H7 (cell line): ENCODE results near the gene PALD1. TPM values are rescaled to one million over a fixed set of nuclear protein-coding genes. Genes with fewer than 3 reads are reported as not detected.
"Not testable (repeated sequence)": the region's sequence is repeated elsewhere in the genome, so short reads cannot be mapped to it uniquely, and the experiment has no call there.

Experiments used
- DNase-seq: peaks from one replicate; pipeline ENCODE4 v3.0.0; 2012
- H3K27me3 ChIP-seq: 2 replicates; pipeline ENCODE4 v1.6.0; 2011; ENCODE audit warnings: mild to moderate bottlenecking, low read length; ENCODE audit not compliant: control insufficient read depth, insufficient read depth
- H3K36me3 ChIP-seq: replicated peaks from 2 replicates; pipeline ENCODE4 v1.5.1; 2011; ENCODE audit warnings: low read length; ENCODE audit not compliant: control insufficient read depth, insufficient read depth
- H3K4me3 ChIP-seq: 2 replicates; pipeline ENCODE4 v1.5.1; 2011; ENCODE audit warnings: low read depth, mild to moderate bottlenecking, control low read depth, low read length, moderate library complexity; ENCODE audit not compliant: insufficient read depth
- total RNA-seq: library from RNA; depleted of rRNA; stranded (reverse); fragments of >200 nt; shearing (Covaris generic); gene quantifications from 2 replicates; pipeline ENCODE4 v1.2.3, GENCODE V29; 2014

The PALD1 gene
- total RNA-seq, 1 experiment from 2014 or later, result 51.9 TPM

DNA sequence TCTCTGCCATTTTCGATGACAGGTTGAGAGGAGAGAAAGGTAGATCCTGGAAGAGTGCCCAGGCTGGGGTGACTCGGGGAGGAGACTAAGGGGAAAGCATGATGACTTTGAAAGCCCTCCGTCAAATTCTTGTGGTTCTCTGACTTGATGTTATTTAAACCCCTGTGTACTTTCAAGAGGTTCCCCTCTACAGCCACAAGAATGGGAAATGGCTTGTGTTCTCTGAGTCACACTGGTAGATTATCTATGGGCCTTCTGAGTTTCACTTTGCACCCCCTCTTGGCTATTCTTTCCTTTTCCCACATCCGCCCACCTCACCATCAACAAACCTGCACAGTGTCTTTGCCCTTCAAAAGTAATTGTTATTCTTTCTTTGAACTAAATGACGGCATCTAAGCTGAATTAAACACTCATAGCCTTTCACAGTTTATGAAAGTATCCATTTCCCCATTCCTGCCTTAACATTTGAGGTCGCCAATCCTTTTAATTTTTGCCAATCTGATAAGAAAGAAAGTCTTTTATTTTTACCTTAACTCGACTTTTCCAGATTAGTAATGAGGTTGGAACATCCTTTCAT, 99.9 kb downstream of the PALD1 start:
- no peak for DNase-seq
- H3K36me3 ChIP-seq, result no peaks in the 10 kb centered on the region
- no peak overlapping the region for H3K4me3 ChIP-seq
- no peaks in the 10 kb centered on the region for H3K27me3 ChIP-seq

DNA sequence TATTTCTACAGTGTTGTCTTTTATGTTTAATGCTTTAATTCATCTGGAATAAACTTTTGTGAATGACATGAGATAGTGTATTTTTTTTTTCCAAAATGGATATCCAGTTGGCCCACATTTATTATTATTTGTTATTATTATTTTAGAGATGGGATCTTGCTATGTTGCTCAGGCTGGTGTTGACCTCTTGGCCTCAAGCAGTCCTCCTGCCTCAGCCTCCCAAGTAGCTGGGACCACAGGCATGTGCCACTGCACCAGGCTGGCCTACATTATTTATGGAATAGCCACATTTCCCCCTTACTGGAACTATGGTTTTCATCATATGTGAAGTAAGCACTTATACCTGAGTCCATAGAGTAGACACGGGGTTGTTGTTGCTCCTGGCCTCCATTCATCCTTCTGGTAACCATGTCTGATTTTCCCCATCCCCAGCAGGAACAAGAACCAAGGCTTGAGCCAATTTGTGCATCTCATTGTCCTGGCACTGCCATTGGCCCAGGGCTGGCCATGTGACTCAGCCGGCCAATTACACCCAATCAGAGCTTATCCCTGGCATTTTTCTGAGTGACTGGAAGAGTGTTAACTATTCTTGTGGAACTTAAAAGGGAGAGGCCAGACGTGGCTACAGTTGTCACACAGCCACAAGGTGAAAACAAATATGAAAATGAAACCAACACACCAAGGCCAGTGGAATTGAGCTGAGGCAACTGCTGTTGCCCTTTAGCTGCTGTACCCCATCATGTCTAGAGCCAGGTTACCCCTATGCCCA, 100.9 kb downstream of the PALD1 start:
- no peaks in the 10 kb centered on the region for H3K27me3 ChIP-seq
- no peak overlapping the region for H3K4me3 ChIP-seq
- DNase-seq, result no peak
- H3K36me3 ChIP-seq, result no peaks in the 10 kb centered on the region

DNA sequence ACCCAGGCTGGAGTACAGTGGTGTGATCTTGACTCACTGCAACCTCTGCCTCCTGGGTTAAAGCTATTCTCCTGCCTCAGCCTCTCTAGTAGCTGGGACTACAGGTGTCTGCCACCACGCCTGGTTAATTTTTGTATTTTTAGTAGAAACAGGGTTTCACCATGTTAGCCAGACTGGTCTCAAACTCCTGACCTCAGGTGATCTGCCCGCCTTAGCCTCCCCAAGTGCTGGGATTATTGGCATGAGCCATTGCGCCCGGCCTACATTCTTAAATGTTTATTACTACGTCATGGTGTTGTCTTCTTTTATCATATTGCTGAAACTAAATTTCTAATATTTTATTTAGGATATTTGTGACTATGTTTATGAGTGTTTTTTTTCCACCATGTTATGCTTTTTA, 102.6 kb downstream of the PALD1 start:
- H3K27me3 ChIP-seq, DNase-seq, H3K36me3 ChIP-seq, H3K4me3 ChIP-seq: not testable (repeated sequence)

DNA sequence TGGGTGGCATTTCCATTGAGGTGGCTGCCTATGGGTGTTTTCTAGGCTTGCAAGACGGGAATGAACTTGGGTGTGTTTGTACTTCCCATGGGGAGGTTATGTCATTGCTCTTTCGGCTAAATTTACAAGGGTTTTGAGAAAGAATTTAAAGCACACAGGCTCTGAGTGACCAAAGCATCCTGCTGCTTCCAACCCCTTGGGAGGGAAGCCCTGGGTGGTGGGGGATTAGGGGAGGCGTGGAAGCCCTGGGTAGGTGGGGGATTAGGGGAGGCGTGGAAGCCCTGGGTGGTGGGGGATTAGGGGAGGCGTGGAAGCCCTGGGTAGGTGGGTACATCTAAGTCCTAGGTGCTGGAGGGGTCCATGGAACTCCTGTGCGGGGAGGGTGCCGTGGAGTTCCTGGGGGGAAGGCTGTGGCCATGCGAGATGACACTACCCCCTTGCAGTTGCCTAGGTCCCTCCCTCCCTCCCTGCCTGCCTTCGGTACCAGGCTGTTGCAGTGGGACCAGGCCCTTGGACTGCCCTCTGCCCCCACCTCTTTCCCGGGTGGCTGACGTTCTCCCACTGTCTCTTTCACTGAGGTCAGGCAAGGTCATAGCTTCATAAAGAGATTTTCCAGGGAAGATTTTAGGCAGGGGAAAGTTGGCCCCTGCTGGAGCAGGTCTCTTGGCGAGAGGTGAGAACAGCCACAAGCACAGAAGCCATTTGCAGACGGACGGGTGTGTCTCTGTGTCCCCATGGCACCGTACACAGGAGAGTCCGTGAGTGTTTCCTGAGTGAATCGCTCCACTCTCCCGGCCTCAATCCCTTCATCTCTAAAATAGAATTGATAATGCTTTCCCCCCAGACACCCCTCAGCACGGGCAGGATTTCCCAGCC, 104.5 kb downstream of the PALD1 start:
- DNase-seq, result no peak
- no peaks in the 10 kb centered on the region for H3K36me3 ChIP-seq
- H3K4me3 ChIP-seq, result no peak overlapping the region
- H3K27me3 ChIP-seq, result no peaks in the 10 kb centered on the region

DNA sequence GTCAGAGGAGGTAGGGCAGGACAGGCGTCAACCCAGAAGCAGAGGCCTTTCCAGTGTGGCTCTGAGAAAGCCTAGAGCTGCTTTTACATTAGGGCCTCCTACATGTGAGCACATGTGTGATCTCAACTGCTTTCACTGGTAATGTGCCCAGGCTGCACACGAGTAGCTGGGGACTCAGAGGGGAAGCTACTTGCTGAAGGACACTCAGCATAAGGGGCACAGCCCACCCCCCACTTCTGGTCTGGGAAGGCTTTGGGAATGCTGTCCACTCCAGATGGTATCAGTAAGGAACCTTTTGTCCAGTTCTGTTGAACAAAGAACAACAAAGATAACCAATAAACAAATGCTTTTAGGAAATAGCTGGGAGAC, 105.1 kb downstream of the PALD1 start:
- Histone ChIP-seq H3K27me3 (no peaks in the 10 kb centered on the region), H3K36me3 (no peaks in the 10 kb centered on the region), H3K4me3 (no peak overlapping the region)
- DNase-seq, result no peak

DNA sequence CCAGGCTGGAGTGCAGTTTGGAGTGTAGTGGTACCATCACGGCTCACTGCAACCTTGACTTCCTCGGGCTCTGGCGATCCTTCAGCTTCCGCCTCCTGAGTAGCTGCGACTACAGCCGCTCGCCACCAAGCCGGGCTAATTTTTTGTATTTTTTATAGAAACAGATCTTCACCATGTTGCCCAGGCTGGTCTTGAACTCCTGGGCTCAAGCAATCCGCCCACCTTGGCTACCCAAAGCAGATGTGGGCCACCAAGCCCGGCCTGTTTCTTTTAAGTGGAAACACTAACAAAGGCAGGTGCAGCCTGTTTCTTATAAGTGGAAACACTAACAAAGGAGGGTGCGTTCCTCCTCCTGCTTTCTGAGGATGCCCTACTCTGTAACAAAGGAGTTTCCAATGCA, 105.8 kb downstream of the PALD1 start:
- Histone ChIP-seq H3K27me3 (no peaks in the 10 kb centered on the region), H3K36me3 (no peaks in the 10 kb centered on the region), H3K4me3 (no peak overlapping the region)
- no peak for DNase-seq

DNA sequence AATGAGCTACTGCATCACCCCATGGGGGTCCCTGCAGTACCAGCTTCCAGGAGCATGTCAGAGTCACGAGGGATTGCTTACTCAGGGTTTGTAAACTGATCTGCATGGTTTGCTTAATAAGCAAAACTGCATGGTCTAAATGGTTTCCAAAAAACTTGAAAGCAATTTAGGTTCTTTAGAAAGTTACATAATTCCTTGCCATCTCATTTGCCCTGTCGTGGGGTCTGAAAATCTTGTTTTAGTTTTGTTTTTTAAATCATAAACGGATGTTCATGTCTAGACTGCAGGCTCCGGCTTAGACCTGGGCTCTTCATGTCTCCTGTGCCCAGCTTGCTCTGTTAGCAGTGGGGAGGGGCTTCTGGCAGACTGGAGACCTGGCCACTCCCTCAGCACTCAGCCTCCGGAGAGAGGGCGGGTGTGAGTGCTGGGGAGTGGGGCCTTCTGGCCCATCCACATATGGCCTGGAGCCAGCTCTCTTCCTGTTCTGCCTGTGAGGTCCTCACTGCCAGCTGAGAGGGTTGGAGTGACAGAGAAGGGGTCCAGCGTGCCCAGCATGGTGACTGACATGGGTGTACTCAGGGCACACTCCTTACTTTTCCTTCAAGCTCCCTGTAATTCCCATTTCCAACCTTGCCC, 106.5 kb downstream of the PALD1 start:
- Histone ChIP-seq H3K4me3 (no peak overlapping the region), H3K36me3 (no peaks in the 10 kb centered on the region), H3K27me3 (no peaks in the 10 kb centered on the region)
- DNase-seq, result peak; percentile 86

DNA sequence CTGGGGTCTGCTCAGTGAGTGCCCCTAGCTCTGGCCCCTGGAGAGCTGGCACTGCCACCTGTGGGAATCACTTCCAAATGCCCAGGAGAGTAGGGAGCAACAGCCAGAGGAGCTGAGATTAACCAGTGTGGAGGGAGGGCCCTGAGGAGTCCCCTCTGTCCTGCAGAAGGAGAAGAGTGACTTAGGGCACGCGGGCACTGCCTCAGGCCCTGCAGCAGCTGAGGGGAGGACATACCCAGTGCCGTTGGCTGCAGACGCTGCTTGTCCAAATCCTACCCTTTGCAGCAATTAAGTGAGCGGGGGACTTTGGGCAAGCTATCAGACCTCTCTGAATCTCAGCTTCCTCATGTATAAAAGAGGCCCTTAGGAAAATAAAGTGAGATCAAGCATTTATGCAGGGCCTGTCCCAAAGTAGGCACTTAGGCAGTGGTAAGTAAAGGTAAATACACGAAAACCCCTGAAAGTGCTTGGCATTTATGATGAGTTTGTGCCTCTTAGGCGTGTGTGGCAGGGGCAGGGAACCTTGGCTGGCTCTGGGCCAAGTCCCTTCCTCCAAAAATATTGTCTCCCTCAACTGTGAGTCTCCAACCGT, 107.1 kb downstream of the PALD1 start:
- Histone ChIP-seq H3K27me3 (no peaks in the 10 kb centered on the region), H3K36me3 (no peaks in the 10 kb centered on the region), H3K4me3 (no peak overlapping the region)
- no peak for DNase-seq

DNA sequence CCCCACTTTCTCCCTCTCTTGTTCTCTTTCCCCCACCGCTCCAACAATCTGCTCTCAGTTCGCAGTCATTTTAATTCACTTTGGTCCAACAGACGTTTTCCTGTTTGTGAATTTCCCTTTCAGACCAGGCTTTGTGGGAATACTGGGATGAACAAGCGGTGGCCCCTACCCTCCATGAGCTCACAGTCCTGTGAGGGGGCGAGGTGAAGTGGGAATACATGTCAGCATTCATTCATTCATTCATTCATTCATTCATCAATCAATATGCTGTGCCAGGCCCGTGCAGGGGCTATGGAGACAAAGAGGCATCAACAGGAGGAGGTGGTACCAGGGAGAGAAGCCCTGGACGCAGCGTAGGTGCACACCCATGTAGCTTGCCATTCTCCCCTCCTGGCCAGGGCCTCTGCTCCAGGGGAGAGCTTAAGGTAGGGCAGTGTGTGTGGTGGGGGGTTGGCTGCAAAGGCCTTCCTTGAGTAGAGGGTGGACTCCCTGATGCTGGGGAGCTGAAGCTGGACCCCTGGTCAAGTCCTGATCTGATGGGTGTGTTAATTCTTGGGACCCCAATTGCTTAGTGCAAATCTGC, 107.9 kb downstream of the PALD1 start:
- H3K4me3 ChIP-seq, result no peak overlapping the region
- DNase-seq, result no peak
- H3K27me3 ChIP-seq, result no peaks in the 10 kb centered on the region

DNA sequence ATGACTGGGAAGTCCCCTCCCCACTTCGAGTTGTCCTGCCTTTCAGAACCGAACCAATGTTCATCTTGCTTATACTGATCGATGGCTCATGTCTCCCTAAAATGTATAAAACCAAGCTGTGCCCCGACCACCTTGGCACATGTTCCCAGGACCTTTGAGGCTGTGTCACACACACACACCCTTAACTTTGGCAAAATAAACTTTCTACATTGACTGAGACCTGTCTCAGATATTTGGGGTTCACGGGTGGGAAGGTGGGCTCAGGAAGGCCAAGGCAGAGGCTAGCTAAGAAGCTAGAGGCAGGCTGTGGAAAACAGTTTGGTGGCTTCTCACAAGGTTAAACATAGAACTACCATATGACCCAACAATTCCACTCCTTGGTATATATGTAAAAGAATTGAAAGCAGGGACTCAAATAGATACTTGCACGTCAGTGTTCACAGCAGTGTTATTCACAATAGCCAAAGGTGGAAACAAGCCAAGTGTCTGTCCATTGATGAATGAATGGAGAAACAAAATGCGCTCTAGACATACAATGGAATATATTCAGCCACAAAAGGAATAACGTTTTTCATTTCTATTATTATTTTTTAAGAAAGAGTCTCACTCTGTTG, 108.6 kb downstream of the PALD1 start:
- Histone ChIP-seq H3K27me3 (no peaks in the 10 kb centered on the region), H3K4me3 (no peak overlapping the region), H3K36me3 (no peaks in the 10 kb centered on the region)
- no peak for DNase-seq

More for the DNA sequence above, 107.9 kb downstream of the PALD1 start:
- H3K36me3 ChIP-seq, result no peaks in the 10 kb centered on the region

DNA sequence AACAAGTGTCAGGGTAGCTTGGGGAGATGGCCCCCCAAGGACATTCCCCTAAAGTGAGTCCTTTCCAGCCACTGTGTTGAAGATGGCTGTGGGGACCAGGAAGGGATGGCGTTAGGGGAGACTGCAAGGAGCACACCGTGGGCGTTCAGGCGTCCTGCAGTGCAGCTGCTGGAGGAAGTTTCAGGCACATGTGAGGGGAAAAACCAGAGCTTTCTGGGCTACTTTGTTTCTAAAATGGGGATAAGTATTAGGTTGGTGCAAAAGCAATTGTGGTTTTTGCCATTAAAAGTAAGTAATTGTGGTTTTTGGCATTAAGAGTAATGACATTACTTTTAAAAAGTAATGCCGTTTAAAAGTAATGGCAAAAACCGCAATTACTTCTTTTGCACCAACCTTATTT, 109.7 kb downstream of the PALD1 start:
- Histone ChIP-seq H3K27me3 (no peaks in the 10 kb centered on the region), H3K4me3 (no peak overlapping the region), H3K36me3 (no peaks in the 10 kb centered on the region)
- no peak for DNase-seq

DNA sequence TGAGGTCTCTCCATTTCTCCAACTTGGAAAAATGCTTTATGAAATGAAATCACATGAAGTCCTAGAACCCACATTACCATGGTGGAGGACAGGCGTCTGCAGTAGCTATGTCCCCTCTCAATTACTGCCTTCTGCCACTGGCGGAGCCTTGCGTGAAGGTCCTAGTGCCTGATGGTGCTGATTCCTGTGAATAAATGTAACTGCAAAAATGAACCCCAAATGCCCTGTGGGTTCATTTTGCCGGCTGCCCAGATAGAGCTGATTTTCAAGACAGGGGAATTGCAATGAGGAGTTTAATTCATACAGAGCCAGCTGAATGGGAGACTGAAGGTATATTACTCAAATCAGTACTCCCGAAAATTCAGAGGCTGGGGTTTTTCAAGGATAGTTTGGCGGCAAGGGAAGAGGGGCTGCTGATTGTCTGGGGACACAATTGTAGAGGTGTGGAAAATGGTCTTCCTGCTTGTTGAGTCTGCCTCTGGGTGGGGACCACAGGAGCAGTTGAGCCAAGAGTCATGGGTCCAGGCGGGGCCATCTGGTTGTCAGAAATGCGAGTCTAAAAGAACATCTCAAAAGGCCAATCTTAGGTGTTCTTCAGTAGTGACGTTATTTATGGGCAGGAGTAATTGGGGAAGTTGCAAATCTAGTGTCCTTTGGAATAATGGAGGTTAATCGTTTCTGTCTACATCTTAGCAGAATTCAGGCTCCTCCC, 110.4 kb downstream of the PALD1 start:
- no peak for DNase-seq
- H3K27me3 ChIP-seq, result no peaks in the 10 kb centered on the region
- H3K36me3 ChIP-seq, result no peaks in the 10 kb centered on the region
- no peak overlapping the region for H3K4me3 ChIP-seq
